ENCODE data around the gene MAN2B2.
"Not testable (repeated sequence)": the region's sequence is repeated elsewhere in the genome, so short reads cannot be mapped to it uniquely, and the experiment has no call there.

MAN2B2 gene

DNA sequence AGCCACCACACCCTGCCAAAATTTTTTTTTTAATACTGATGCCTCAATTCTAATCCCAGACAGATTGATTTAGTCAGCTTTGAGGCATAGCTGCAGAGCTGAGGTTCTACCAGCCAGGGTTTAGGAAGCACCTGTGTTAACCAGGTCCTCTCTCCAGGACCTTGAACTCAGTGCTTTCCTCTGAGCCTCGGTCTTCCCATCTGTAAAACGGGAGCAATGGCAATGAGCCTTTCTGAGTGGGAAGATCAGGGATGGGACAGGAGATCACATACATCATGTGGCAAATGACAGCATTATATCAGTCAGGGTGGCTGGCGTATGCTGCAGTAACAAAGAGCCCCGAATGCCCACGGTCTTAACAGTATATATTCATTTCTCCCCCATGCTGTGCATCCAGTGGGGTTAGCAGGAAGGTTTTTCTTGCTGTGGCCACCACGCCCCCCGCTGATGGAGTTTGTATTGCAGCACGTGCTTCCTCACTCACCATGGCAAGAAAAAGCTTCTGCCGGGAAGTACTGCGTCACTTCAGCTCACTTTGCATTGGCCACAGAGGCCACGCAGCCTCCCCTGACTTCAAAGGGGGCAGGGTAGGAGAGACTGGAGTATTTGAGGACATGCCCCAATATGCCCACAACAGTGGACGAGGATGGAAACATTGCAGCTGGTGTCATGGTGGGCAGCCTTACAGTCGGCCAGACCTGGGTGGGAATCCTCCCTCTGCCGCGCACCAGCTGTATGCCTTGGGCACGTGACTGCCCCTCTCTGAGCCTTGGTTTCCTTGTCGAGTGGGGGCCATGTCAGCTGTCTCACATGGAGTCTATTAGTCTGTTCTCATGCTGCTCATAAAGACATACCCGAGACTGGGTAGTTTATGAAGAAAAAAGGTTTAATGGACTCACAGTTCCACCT is 41.4 kb downstream of the MAN2B2 start:
- DNase-seq (ENCODE audit: low read depth in 2 of 2): no peak

DNA sequence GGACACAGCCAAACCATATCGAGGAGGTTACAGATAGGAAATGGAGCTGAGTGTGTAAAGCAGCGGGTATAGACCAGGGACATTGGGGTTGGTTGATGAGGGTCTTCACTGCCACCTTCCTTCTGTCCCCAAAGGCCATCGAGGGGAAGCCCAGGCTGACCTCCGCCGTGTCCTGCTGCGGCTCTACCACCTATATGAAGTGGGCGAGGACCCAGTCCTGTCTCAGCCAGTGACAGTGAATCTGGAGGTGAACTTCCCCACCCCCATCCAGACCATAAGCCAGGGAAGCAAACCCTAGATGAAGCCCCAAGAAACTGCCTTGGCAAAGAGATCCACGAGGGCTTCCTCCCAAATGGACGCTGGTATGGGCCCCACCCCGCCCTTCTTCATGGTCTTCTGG is 42.3 kb downstream of the MAN2B2 start:
- DNase-seq (ENCODE audit: low read depth in 2 of 2): no peak

DNA sequence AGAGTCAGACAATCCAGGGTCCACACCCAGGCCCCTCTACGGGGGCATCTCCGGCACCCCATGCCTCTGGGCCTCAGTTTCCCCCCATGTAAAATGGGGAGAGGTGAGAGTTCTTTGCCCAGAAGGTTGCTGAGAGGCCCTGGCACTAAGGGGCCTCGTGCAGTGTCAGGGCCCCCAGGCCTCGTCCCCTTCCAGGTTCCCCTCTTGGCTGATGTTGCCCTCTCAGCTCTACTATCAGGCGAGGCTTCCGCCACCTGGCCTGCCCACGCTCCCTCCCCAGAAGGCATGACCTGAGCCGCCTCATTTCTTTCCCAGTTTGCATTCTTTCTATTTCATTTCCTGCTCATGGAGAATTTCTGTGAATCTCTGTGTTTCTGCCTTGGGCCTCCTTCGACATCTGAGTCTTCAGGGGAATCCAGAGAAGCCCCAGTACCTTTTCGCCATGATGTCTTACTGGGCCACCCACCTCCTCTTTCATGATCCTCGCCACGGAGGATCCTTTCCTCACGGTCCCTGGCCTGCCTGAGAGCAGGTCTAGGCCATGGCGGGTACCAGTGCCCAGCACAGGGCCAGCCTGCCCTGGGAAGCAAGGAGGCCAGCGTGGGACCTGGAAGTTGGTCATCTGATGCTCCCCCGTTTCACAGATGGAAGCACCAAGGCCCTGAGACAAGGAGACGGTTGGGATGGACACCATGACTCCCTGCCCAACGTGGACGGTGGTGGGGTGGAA is 43.6 kb downstream of the MAN2B2 start:
- DNase-seq (ENCODE audit: low read depth in 2 of 2): no peak

DNA sequence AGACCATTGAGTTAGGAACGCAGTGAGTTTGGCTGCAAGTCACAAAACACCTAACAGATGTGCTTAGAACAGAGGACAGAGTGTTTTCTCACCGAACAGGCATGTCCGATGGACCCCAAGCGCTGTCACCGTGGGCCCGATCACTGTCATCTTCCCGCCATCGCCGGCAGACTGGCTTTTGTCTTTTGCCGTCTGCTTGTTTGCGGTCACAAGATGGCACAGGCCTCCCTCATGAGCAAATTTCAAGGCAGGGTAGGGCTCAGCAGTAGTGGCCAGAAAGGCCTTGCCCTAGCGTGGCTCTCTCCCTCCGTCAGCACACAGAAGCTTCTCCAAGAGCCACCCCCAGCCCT is 44.1 kb downstream of the MAN2B2 start:
- no peak for DNase-seq (ENCODE audit: low read depth in 2 of 2)

DNA sequence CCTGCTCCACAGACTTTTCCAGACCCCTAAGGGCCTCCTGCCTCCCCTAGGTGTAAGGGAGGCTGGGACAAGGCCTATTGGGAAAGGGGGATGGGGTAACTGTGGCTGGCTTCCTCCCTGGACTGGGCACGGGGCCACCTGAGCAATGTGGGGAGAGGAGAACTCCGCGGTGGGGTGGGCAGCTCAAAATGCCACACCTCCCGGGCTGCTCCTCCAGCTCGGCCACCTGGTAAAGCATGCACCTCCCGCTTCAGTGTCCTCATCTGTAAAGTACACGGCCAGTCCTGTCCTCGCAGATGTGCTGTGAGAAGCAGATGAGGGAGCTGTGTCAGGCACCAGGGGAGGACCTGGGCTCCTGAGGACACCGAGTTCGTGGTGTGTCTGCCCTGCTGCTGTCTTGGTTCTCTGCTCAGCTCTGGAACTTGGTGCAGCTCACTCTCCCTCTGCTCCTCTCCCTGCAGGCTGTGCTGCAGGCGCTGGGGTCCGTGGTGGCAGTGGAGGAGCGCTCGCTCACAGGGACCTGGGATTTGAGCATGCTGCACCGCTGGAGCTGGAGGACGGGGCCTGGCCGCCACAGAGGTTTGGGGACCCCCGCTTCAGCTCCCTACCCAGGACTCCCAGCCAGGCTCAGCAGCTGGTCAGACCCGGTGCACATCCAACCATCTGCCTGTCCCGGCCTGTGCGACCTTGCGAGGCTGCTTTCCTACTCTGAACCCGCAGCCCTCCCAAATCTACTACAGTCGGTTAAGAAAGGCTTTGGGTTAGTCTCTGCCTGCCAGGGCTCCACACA is 44.7 kb downstream of the MAN2B2 start:
- DNase-seq (ENCODE audit: low read depth in 2 of 2): no peak

DNA sequence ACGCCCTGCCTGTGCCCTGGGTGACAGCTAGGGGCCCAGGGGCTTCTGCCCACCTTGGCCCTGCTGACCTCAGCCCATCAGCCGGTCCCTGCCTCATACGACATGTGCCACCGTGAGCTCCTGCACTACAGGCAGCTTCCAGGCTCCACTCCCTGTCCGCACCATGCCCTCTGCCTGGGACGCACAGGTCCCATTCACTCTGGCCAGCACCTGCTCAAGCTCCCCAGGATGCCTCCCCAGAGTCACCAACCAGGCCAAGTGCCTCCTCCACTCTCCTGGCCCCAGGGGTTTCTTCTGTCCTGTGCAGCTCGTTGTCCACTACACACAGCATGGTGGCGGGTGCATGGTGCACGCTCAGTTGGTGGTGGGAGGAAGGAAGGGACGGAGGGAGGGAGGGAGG is 45.3 kb downstream of the MAN2B2 start:
- DNase-seq (ENCODE audit: low read depth in 2 of 2): no peak

DNA sequence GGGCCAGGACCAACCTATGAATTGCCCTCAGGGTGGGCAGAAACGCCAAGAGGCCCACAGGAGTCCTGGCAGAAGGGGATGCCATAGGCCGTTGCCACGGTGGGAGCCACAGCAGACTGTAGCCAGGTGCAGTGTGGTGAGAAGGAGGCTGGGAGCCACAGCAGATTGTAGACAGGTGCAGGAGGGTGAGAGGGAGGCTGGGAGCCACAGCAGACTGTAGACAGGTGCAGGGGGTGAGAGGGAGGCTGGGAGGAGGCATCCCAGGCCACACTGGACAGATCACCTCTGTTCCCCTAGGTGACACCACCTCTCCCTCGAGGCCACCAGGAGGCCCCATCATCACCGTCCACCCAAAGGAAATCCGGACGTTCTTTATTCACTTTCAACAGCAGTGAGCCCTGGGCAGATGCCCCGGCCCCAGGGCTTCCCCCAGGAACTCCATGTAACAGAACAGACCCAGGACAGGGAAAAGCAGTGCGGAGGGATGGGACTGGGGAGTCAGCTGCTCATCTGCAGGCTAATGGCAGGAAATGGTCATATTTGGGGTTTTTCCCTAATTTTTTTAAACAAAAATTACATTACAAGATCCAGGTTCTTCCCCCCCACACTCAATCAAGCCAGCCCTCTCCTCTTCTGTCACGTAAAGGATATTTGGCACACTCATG is 46.0 kb downstream of the MAN2B2 start:
- no peak for DNase-seq (ENCODE audit: low read depth in 2 of 2)

DNA sequence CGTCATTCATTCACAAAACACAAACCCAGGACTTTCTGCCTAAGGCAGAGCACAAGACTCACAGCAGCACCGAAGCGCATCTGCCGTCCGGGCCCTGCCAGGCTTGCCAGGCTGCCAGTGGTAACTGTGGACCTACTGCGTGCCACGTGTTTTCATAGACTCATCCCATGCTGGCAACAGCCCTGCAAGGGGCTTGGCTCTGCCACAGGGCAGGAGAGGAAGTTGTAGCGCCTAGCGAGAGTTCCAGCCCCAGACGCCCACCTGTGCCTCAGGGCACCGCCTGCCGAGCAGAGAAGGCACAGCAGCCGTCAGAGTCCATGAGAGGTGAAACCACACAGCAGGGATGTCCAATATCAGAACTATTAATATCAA is 46.6 kb downstream of the MAN2B2 start:
- DNase-seq (ENCODE audit: low read depth in 2 of 2): no peak

DNA sequence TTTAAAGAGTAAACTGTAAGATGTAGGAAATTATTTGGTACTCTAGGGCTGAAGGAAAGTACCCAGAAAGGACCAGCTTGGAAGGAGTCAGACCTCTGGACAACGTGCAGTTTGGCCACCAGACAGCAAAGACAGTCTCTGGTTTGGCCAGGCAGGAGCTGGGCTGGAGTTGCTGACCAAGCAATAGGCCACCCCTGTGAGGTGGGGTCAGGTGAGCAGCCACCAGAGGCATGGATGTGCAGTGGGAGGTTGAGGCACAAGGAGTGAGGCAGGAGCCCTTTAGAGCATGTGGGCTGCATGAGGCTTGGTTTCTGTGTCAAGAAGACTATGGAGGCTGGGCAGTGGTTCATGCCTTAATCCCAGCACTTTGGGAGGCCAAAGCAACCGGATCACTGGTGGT is 47.8 kb downstream of the MAN2B2 start:
- no peak for DNase-seq (ENCODE audit: low read depth in 2 of 2)

DNA sequence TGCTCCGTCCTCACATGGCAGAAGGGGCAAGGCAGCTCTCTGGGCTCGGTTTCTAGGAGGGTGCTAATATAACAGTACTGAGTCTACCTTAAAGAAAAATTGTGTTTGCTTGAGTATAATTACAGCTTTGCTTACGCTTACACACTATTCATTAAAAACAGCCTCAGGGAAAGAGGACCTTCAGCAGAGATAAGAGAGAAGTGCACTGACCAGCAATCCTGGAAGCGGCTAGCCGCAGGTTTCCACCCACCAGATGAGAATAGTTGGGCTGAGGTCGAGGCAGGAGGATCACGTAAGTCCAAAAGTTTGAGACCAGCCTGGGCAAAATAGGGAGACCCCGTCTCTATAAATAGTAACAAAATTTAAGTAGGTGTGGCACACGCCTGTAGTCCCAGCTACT is 50.3 kb downstream of the MAN2B2 start:
- no peak for DNase-seq (ENCODE audit: low read depth in 2 of 2)

DNA sequence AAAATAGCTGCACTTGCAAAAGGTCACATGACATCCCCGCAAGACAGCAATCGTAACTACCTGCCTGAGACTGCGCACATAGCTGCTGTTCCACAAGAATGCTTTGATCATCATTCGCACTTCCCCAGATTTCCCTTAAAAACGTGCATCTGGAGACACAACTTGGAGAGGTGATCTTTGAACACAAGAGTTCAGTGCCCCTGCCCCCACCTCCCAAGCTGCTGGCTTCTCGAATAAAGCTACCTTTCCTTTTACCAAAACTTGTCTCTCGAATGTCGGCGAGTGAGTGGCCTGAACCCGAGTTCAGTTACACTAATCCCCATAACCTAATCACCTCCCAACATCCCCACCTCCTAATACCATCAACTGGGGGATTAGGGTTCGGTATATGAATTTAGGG is 51.1 kb downstream of the MAN2B2 start:
- DNase-seq (ENCODE audit: low read depth in 2 of 2): no peak

DNA sequence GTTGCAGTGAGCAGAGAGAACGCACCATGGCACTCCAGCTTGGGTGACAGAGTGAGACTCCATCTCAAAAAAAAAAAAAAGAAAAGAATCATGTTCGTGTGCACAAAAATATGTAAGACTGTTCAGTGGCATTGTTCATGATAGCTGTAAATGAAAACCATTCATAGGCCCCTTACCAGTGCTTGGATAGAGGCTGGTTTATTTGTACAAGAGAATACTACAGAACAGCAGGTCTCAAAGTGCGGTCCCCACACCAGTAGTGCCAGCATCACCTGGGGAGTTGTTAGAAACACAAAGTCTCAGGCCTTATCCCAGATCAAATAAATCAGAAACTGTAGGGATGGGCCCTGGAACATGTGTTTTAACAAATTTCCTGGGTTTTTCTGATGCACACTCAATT is 52.8 kb downstream of the MAN2B2 start:
- no peak for DNase-seq (ENCODE audit: low read depth in 2 of 2)

DNA sequence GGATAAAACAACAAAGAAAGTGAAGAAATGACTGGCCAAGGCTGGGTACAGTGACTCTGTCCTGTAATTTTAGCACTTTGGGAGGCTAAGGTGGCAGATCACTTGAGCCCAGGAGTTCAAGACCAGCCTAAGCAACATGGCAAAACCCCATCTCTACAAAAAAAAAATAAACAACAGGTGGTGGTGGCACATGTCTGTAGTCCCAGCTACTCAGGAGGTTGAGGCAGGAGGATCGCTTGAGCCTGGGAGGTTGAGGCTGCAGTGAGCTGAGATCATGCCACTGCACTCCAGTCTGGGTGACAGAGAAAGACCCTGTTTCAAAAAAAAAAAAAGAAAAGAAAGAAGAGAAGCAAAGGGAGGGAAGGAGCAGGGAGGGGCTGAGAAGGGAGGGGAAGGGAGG is 53.5 kb downstream of the MAN2B2 start:
- DNase-seq (ENCODE audit: low read depth in 2 of 2): not testable (repeated sequence)

DNA sequence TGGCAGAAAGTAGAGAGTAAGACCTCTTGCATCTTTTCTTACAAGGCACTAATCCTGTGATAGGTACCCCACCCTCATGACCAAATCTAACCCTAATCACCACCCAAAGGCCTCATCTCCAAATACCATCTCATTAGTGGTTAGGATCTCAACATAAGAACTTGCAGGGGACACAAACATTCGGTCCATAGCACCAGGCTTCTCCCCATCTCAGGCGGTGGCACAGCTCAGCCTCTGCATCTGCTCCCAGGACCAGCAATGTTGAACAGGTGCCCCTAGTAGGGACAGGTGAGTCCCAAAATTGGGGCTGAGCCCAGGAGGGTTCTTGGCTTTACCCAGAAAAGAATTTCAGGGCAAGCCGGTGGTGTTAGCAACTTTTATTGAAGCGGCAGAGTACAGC is 57.1 kb downstream of the MAN2B2 start:
- DNase-seq (ENCODE audit: low read depth in 2 of 2): no peak

DNA sequence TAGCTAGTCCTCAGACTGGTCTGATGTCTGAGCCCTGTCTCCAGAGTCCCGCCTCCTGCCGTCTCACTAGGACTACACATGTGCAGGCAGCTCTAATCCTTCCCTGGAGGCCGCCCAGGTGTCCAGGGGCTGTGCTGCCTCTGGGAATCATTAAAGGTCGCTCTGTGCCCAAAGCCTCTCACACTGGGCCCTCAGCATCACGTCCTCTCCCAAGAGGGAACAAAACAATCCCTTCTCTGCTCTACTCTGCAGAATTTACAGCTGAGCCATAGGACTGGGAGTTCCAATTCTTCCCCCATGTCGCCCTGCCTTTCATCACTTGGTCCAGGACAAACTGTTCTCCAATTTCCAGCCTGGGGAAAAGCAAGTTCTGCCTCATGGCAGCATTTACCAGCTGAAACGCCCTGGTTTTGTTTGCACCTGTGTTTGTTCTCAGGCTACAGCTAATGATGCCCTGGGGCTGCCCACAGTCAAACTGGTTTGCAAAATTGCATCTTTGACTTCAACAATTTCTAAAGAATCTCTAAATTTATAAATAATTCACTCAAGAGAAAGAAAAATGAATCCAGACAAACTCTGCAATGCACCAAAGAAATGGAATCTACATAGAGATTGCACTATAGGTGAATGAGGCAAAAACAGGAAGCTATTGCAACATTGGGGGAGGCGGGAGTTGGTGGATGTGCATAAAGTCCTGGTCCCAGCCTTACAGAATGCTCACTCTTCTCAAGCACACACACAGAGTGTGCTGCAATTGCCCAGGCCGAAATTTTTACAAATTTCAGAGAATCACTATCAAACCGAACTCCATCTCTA is 58.3 kb downstream of the MAN2B2 start:
- DNase-seq (ENCODE audit: low read depth in 2 of 2): no peak

DNA sequence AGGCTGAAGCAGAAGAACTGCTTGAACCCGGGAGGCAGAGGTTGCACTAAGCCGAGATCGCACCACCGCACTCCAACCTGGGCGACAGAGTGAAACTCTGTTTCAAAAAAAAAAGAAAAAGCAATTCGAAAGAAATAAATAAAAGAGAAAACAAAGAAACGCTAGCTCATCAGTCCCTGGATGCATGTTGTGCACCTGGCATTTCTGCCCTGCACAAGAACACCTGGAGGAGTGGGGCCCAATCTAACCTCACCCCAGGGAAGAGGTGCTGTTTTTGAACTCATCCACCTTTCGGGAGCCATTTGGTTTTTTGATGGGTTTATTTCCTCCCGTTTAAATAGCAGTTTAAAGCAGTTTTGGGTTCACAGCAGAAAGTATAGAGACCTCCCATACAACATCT is 59.8 kb downstream of the MAN2B2 start:
- no peak for DNase-seq (ENCODE audit: low read depth in 2 of 2)

DNA sequence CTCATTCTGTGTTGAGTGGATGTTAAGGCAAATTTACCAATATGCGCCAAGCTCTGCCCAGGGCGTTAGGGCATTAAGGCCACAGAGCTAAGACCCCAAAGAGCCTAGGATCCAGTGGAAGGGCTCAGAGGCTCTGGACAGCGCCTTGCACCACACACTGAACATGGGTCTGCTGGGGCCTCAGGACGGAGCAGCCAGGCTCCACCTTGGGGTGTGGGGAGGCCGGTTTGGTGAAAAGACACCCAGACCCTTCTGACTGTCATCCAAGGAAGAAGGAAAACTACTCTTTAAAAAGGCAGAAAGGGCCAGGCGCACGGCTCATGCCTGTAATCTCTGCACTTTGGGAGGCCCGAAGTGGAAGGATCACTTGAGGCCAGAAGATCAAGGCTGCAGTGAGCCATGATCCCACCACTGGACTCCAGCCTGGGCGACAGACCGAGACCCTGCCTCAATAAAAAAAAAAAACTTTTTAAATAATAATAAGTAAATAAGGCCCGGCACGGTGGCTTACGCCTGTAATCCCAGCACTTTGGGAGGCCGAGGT is 64.2 kb downstream of the MAN2B2 start:
- no peak for DNase-seq (ENCODE audit: low read depth in 2 of 2)

DNA sequence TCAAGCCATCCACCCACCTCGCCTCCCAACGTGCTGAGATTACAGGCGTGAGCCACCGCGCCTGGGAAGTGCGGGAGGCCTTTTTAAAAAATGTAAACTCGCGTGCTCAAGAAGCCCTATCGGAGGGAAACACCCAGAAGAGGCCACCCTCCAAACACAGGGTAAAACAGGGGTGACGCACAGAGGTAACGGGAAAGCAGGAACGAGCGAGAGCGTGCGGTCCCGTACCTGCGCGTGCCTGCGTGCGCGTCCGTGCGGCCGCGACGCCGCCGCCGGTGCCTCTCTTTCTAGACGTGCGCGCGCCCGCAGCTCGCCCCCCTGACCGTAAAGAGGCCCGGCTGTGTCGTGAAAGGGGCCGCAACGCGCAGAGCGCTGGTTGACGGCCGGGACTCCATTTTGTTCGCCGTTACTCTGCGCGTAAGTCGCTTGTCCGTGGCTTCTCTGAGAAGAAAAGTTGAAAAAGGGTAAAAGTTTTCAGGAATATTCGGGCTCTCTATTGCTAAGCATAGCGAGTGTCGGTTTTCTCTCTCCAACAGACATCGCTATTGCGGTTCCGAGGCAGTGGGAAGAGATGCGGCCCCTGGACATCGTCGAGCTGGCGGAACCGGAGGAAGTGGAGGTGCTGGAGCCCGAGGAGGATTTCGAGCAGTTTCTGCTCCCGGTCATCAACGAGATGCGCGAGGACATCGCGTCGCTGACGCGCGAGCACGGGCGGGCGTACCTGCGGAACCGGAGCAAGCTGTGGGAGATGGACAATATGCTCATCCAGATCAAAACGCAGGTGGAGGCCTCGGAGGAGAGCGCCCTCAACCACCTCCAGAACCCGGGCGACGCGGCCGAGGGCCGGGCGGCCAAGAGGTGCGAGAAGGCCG is 65.5 kb downstream of the MAN2B2 start, which contains the start of gene MRFAP1:
TSS of gene MRFAP1 (plus strand) at position 394 of the 872 bp plus-strand sequence. CDS start at position 572, 178 bp downstream.
- DNase-seq (ENCODE audit: low read depth in 2 of 2): peak; percentile 87 to 92

DNA sequence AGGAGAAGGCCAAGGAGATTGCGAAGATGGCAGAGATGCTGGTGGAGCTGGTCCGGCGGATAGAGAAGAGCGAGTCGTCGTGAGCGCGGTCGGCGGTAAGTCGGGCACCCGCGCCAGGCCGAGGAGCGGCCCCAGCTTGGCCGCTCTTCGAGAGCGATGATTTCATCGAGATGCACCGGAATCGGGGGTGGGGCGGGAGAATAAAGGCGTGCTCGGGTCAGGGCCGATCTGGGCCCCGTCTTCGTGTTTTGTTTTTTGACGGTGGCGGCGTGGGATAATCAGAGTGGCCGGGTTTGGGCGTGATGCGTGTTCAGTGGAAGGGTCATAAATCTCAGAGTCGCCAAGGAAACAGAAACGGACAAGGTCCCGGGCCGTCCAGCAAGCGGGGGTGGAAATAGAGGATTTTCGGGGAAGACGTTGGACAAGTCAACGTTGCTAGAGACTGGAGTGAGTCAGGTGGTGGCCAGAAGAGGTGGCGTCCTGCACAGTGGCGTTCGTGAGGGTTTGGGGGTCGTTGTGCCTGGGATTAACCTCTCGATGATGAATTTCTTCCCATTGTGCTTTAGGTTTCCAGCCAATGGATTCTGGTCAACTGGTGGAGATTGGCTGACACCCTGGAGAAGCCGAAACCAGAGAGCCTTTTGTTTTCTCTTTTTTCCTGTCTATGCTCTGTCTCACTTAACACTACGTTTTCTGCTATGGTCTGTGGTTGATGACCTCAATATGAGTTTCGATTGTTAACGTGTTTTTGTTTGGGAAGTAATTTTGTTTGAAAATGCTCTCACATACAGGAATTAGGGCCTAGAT is 66.4 kb downstream of the MAN2B2 start:
- DNase-seq (ENCODE audit: low read depth in 2 of 2): peak; percentile 14 to 25

All from stimulated activated CD4-positive, alpha-beta T cell treated with anti-CD3 and anti-CD28 coated beads, Interleukin-4, amount 100 ng/mL, for 48 hours (primary cell).